Nephron (organoid): ENCODE results near the gene HNRNPA0.
A peak's percentile ranks its signal among the peaks of the same experiment; 100 is the strongest.

Experiments used
- H3K27ac Mint-ChIP-seq, 3 experiments: 2 replicates each; pipeline ENCODE4 v1.8.0; 2020; ENCODE audit warnings: mixed read lengths in 3 of 3, mild to moderate bottlenecking in 2 of 3, moderate library complexity in 1 of 3
- H3K27me3 Mint-ChIP-seq: 2 replicates; pipeline ENCODE4 v1.8.0; 2021; ENCODE audit warnings: low read depth, mild to moderate bottlenecking, moderate library complexity, mixed read lengths
- H3K36me3 Mint-ChIP-seq: 2 replicates; pipeline ENCODE4 v1.8.0; 2020; ENCODE audit warnings: low read depth, mixed read lengths
- H3K4me1 Mint-ChIP-seq: 2 replicates; pipeline ENCODE4 v1.8.0; 2020; ENCODE audit warnings: mixed read lengths
- H3K4me3 Mint-ChIP-seq, 3 experiments: 2 replicates each; pipeline ENCODE4 v1.8.0; 2020; ENCODE audit warnings: mild to moderate bottlenecking in 3 of 3, mixed read lengths in 3 of 3, moderate library complexity in 2 of 3
- H3K9me3 Mint-ChIP-seq: 2 replicates; pipeline ENCODE4 v1.8.0; 2020; ENCODE audit warnings: mixed read lengths
- CTCF ChIP-seq, 3 experiments: fragments of 200-600 bp; sonication (generic); IDR thresholded peaks; one replicate each; pipeline ENCODE4 v1.5.0; 2021; ENCODE audit warnings: antibody characterized with exemption in 3 of 3; ENCODE audit not compliant: unreplicated experiment in 3 of 3

Gene HNRNPA0

GRCh38 chr5:137754188-137754960 lies at the start of gene HNRNPA0:
HNRNPA0 (minus strand) TSS chr5:137754363; CDS start chr5:137754066, 297 bp downstream.
- peak within 1 kb of the TSS; percentile 96 to 99 (median 96) for H3K4me3 Mint-ChIP-seq
- no peaks in the 10 kb centered on the region for H3K9me3 Mint-ChIP-seq
- no peaks in the 10 kb centered on the region for H3K27me3 Mint-ChIP-seq
- peak within 1 kb of the TSS; percentile 100 for H3K27ac Mint-ChIP-seq
- no peak for TF ChIP-seq CTCF (IDR thresholded peaks at IDR 0.05; ENCODE audit: unreplicated experiment in 3 of 3)
- peaks cover 19% of the 10 kb centered on the region for H3K4me1 Mint-ChIP-seq
- H3K36me3 Mint-ChIP-seq = peaks cover 31% of the 10 kb centered on the region

GRCh38 chr5:137802282-137803210 lies 48.4 kb upstream of the HNRNPA0 start:
- TF ChIP-seq CTCF (IDR thresholded peaks at IDR 0.05; ENCODE audit: unreplicated experiment in 3 of 3) = no peak
- peaks cover 5% of the 10 kb centered on the region for H3K27me3 Mint-ChIP-seq
- H3K9me3 Mint-ChIP-seq = no peaks in the 10 kb centered on the region
- H3K36me3 Mint-ChIP-seq = no peaks in the 10 kb centered on the region
- H3K4me1 Mint-ChIP-seq = peaks cover 13% of the 10 kb centered on the region
- peak overlapping the region in 2 of 3 experiments; percentile 21 to 49 for H3K27ac Mint-ChIP-seq
- no peak overlapping the region for H3K4me3 Mint-ChIP-seq

GRCh38 chr5:137800700-137801411 lies 46.7 kb upstream of the HNRNPA0 start:
- no peaks in the 10 kb centered on the region for H3K9me3 Mint-ChIP-seq
- H3K36me3 Mint-ChIP-seq = no peaks in the 10 kb centered on the region
- no peak overlapping the region for H3K4me3 Mint-ChIP-seq

GRCh38 chr5:137796279-137796678 lies 42.1 kb upstream of the HNRNPA0 start:
- no peak for TF ChIP-seq CTCF (IDR thresholded peaks at IDR 0.05; ENCODE audit: unreplicated experiment in 3 of 3)
- Mint-ChIP-seq H3K27ac (no peak overlapping the region), H3K9me3 (no peaks in the 10 kb centered on the region), H3K36me3 (no peaks in the 10 kb centered on the region), H3K4me3 (no peak overlapping the region), H3K27me3 (no peaks in the 10 kb centered on the region), H3K4me1 (no peaks in the 10 kb centered on the region)

More at GRCh38 chr5:137800700-137801411, 46.7 kb upstream of the HNRNPA0 start:
- H3K4me1 Mint-ChIP-seq = peaks cover 13% of the 10 kb centered on the region
- TF ChIP-seq CTCF (IDR thresholded peaks at IDR 0.05; ENCODE audit: unreplicated experiment in 3 of 3) = no peak
- no peaks in the 10 kb centered on the region for H3K27me3 Mint-ChIP-seq
- H3K27ac Mint-ChIP-seq = no peak overlapping the region

- no peak overlapping the region for H3K27ac Mint-ChIP-seq
- no peak overlapping the region for H3K4me3 Mint-ChIP-seq
- no peaks in the 10 kb centered on the region for H3K4me1 Mint-ChIP-seq
- no peaks in the 10 kb centered on the region for H3K36me3 Mint-ChIP-seq
- H3K27me3 Mint-ChIP-seq = no peaks in the 10 kb centered on the region
- H3K9me3 Mint-ChIP-seq = no peaks in the 10 kb centered on the region
- no peak for TF ChIP-seq CTCF (IDR thresholded peaks at IDR 0.05; ENCODE audit: unreplicated experiment in 3 of 3)
These were observed 40.7 kb upstream of the HNRNPA0 start for GRCh38 chr5:137794863-137795262.
